Activated T-cell treated with anti-CD3 and anti-CD28 coated beads for 1 hour (primary cell): ENCODE measurements around the gene RXRG.
"Not testable (repeated sequence)": the region's sequence is repeated elsewhere in the genome, so short reads cannot be mapped to it uniquely, and the experiment has no call there.

ENCODE experiments used
- DNase-seq: peaks from one replicate; pipeline ENCODE4 v3.0.0-alpha.2; 2020; ENCODE audit warnings: low read depth

The RXRG gene

GRCh38 chr1:165444897-165445370 lies at the start of gene RXRG:
Gene RXRG (minus strand): TSS chr1:165445126. CDS start chr1:165444893, 233 bp downstream.
- no peak for DNase-seq

GRCh38 chr1:165492845-165493373 lies 48.0 kb upstream of the RXRG start:
- DNase-seq, result no peak

GRCh38 chr1:165490175-165490574 lies 45.2 kb upstream of the RXRG start:
- DNase-seq, result no peak

GRCh38 chr1:165487921-165488320 lies 43.0 kb upstream of the RXRG start:
- DNase-seq, result no peak

DNA sequence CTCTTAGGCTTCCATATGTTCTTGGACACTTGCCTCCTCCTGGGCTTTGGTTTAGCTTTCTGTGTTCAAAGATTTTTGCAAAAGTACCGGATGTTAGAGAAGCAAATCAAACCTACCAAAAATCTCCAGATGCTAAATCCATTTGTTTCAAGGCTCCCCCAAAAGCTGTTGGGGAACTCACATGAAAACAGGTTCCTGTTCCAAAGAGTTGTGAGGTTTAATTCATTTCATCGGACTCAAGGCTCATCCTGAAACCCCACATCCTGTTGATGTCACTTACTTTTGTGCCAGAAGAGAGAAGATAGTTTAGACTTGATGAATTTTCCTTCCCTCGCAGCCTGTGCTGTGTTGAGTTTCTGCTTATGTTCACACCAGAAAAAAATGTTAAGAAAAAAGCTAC lies 41.7 kb upstream of the RXRG start:
- DNase-seq, result no peak

GRCh38 chr1:165485716-165486115 lies 40.8 kb upstream of the RXRG start:
- DNase-seq, result no peak

DNA sequence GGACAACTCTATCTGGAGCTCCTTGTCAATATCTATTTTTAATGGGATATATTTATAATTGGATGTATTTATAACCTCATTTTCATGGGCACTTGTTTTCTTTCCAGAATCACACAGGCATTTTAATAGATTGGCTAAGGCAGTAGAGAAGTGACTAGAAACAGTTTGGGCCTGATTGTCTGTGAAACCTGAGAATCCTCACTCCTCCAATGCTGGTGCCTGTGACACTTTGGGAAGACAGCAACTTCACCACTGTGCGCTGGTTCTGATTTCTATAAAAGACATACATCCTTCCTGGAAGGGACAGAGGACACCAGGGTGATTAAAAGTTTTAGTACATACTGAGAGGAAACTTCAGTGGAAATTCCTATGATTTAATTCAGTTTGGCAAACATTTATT lies 39.6 kb upstream of the RXRG start:
- DNase-seq, result no peak

DNA sequence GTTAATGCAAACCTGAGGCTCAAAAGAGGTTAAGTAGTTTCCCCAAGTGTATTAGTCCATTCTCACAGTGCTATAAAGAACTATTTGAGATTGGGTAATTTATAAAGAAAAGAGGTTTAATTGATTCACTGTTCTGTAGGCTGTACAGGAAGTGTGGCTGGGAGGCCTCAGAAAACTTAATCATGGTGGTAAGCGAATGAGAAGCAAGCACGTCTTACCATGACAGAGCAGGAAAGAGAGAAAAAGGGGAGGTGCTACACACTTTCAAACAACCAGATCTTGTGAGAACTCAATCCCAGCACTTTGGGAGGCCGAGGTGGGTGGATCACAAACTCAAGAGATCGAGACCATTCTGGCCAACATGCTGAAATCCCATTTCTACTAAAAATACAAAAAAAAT lies 38.5 kb upstream of the RXRG start:
- DNase-seq, result no peak

- DNase-seq, result no peak
These were observed 37.0 kb upstream of the RXRG start for GRCh38 chr1:165481820-165482532.

- no peak for DNase-seq
These were observed 31.9 kb upstream of the RXRG start for GRCh38 chr1:165476776-165477175.

DNA sequence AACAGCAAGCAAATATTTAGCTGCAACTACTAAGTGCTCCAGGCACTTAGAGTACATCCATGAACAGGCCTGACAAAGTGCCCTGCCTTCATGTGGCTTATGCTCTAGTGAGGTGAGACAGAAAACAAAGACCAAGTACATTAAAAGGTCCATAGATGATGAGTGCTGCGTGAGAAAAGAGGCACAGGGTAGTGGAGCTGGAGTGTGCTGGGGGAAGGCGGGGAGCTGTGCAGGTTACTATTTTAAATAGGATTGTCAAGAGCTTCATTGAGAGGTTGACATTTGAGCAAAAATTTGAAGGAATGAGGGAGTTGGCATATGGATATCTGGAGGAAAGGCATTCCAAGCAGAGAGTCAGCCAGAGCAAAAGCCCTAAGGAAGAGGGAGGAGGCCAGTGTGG lies 29.3 kb upstream of the RXRG start:
- no peak for DNase-seq

DNA sequence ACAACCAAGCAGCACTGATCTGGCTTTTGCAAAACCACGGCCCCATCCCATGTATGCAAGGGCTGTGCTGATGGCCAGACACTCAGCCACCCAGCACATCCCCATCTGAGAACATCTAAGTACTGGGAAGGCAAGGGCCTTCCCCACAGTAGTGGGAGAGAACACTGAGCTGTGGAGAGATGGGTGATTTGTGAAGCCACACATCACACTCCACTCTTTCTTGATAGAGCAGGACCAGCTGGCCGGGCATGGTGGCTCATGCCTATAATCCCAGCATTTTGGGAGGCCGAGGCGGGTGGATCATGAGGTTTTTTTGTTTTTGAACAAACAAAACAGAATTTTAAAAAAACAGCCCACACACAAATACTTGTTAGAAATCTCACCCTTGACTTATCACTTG lies 28.2 kb upstream of the RXRG start:
- DNase-seq, result no peak

GRCh38 chr1:165468726-165469249 lies 23.9 kb upstream of the RXRG start:
- DNase-seq, result no peak

DNA sequence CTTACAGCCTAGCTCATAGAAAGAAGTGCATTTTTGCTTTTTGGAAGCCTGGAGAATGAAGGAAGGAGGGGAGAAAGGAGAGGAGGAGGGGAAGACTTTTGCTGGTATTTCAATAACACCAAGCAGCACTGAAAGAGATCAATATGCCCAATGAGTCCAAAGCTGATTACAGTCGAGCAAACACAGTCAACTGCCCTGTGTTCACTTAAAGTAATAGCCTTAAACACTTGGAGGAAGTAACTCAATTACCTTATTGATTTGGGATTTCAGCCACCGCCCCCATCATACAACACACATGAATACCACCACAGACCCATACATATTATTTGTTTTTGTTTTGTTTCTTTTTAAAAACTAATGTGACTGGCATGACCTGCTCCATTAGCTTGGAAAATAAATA lies 23.3 kb upstream of the RXRG start:
- DNase-seq, result no peak

DNA sequence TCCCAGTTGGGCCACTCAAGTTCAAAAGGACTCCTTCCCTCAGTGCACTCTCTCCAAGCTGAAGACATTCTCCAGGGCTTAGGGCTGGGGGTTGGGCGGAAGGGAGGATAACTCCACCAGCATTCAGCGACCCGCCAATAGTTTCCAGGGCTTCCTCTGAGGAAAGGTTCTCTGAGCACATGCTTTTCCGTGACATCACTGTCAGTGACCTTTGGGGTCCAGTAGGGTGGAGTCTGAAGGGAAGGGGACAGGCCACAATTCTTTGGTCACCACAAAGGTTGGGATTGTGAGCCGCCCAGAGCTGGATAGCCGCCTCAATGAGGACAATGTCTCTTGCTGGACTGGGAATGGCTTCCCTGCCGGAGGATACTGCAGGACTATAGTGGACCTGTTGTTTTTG lies 22.8 kb upstream of the RXRG start:
- DNase-seq, result no peak

DNA sequence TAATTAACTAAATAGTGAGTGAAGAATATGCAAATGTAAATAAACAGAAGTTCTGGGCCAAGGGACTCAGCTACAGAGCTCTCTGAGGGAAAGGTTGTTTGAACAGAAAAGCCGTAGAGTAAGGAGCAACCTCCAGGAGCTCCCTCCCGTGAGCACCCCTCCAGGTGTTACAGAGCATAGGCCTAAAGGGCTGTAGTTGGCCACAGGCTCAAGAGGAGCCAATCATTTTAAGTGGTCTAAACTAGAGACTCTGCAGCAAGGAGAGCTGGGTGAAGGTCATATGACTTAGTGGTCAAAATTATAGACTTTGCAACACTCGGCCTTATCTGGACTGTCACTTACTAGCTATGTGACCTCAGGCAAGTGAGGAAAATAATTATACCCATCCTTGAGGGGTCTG lies 19.1 kb upstream of the RXRG start:
- DNase-seq, result no peak

GRCh38 chr1:165459683-165460082 lies 14.8 kb upstream of the RXRG start:
- DNase-seq, result not testable (repeated sequence)

GRCh38 chr1:165456861-165457260 lies 11.9 kb upstream of the RXRG start:
- no peak for DNase-seq

GRCh38 chr1:165456114-165456513 lies 11.2 kb upstream of the RXRG start:
- no peak for DNase-seq

- DNase-seq, result no peak
These were observed 10.2 kb upstream of the RXRG start for GRCh38 chr1:165455111-165455510.

DNA sequence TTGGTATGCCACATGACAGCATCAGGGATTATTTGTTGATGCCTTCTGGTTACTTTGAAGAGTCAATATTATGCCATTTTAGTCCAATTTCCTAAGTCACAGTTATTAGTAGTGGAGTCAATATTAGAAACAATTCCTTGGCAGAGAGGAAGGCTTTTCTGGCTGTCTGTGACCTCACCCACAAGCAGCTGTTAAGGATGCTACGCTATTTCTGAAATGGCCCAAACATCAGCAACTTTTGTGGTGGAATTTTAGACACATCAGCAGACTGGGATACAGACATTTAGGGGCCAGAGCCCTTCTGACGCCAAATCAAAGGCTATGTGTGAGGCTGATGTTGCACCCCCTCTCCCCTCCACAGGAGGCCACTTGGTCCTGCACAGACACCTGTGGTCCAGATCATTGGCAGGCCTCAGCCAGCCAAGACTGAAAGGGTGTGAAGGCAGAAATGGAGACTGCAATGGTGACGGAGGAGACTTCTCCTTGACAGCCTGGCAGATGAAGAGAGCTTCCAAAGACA lies 9.2 kb upstream of the RXRG start:
- no peak for DNase-seq

GRCh38 chr1:165452336-165453130 lies 7.6 kb upstream of the RXRG start:
- DNase-seq, result no peak

- no peak for DNase-seq
These were observed 6.8 kb upstream of the RXRG start for GRCh38 chr1:165451691-165452090.
